Measurements from ENCODE around the gene SNX27. TPM values are rescaled to one million over a fixed set of nuclear protein-coding genes. Genes with fewer than 3 reads are reported as not detected.
A peak's percentile ranks its signal among the peaks of the same experiment; 100 is the strongest.
"Not testable (repeated sequence)": the region's sequence is repeated elsewhere in the genome, so short reads cannot be mapped to it uniquely, and the experiment has no call there.

SNX27 gene
- total RNA-seq, 4 donors from 2014 or later: 48.1 to 61.1 (median 53.8) TPM

DNA sequence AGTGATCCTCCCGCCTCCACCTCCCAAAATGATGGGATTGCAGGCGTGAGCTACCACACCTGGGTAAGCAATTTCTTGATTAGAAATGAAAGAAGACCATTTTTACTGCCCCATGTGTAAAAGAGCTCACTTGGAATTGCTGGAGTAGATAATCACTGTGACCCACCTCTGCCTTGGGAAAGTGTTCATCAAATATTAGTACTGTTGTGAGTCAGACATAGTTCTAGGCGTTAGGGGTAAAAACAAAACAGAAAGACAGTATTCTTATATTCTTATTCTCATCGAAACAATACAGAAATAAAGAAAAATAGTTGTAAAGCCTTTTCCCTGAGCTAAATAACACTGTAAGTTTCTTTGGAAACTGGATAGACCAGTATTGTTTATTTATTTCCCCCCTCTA is 68.5 kb downstream of the SNX27 start:
- Histone ChIP-seq H3K9me3 (no peaks in the 10 kb centered on the region), H3K27me3 (no peaks in the 10 kb centered on the region), H3K27ac (peak overlapping the region; percentile 64 to 75 (median 69)), H3K4me1 (peaks cover 0 to 27% (median 4%) of the 10 kb centered on the region in 3 donors), H3K36me3 (peaks cover 0 to 29% of the 10 kb centered on the region in 2 donors), H3K4me3 (no peak overlapping the region)
- no peak for ATAC-seq
- no peak for TF ChIP-seq EP300 (IDR thresholded peaks at IDR 0.05)
- TF ChIP-seq POLR2AphosphoS5 (IDR thresholded peaks at IDR 0.05): no peak
- TF ChIP-seq, protein P1, sequence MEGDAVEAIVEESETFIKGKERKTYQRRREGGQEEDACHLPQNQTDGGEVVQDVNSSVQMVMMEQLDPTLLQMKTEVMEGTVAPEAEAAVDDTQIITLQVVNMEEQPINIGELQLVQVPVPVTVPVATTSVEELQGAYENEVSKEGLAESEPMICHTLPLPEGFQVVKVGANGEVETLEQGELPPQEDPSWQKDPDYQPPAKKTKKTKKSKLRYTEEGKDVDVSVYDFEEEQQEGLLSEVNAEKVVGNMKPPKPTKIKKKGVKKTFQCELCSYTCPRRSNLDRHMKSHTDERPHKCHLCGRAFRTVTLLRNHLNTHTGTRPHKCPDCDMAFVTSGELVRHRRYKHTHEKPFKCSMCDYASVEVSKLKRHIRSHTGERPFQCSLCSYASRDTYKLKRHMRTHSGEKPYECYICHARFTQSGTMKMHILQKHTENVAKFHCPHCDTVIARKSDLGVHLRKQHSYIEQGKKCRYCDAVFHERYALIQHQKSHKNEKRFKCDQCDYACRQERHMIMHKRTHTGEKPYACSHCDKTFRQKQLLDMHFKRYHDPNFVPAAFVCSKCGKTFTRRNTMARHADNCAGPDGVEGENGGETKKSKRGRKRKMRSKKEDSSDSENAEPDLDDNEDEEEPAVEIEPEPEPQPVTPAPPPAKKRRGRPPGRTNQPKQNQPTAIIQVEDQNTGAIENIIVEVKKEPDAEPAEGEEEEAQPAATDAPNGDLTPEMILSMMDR (IDR thresholded peaks at IDR 0.05): no peak
- 60 to 74% methylated on average over 3 to 4 of the region's 4 CpGs for WGBS, 2 donors (ENCODE audit: low coverage in 1 of 2)

DNA sequence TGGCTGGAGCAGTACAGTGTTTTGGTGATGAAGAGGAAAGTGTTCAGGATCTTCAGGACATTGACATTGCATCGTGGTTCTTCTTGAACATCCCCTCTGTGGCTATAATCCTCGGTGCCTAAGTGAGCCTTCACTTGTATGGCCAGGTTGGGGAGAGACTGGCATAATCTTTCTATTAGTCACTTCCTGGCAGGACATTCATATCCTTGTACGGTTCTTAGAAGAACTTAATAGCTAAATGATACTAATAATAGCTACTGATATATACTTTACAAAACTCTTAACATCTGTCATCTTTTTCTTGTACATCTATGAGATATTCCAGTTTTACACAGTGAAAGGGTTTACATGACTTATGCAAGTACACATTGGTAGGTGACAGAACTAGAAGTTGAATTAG is 69.0 kb downstream of the SNX27 start:
- 26 to 36% methylated on average over 3 of the region's 3 CpGs for WGBS, 2 donors (ENCODE audit: low coverage in 1 of 2)
- Histone ChIP-seq H3K9me3 (no peaks in the 10 kb centered on the region), H3K27ac (peak overlapping the region; percentile 64 to 75 (median 69)), H3K4me3 (no peak overlapping the region), H3K4me1 (peaks cover 0 to 27% (median 4%) of the 10 kb centered on the region in 3 donors), H3K27me3 (no peaks in the 10 kb centered on the region), H3K36me3 (peaks cover 0 to 33% of the 10 kb centered on the region in 2 donors)
- peak; percentile 83 for ATAC-seq
- no peak for TF ChIP-seq EP300 (IDR thresholded peaks at IDR 0.05)
- TF ChIP-seq POLR2A (IDR thresholded peaks at IDR 0.05): no peak
- TF ChIP-seq POLR2AphosphoS5 (IDR thresholded peaks at IDR 0.05): peak; percentile 41
- TF ChIP-seq, protein P1 (IDR thresholded peaks at IDR 0.05): no peak

- H3K36me3 ChIP-seq: peaks cover 0 to 42% of the 10 kb centered on the region in 2 donors
- H3K4me1 ChIP-seq: peaks cover 0 to 32% (median 4%) of the 10 kb centered on the region in 3 donors
- H3K27me3 ChIP-seq: no peaks in the 10 kb centered on the region
- WGBS, 2 donors (ENCODE audit: low coverage in 1 of 2): 65 to 87% methylated on average over 2 of the region's 2 CpGs
- ATAC-seq: no peak
- no peak overlapping the region for H3K4me3 ChIP-seq
- H3K27ac ChIP-seq: peak overlapping the region in 2 of 4 donors; percentile 70 to 75
- no peaks in the 10 kb centered on the region for H3K9me3 ChIP-seq
- TF ChIP-seq POLR2AphosphoS5 (IDR thresholded peaks at IDR 0.05) (no peak), EP300 (IDR thresholded peaks at IDR 0.05) (no peak), POLR2A (IDR thresholded peaks at IDR 0.05) (no peak)
- TF ChIP-seq, protein P1 (IDR thresholded peaks at IDR 0.05): no peak
Observed at GRCh38 chr1:151681923-151682322, 70.1 kb downstream of the SNX27 start.

DNA sequence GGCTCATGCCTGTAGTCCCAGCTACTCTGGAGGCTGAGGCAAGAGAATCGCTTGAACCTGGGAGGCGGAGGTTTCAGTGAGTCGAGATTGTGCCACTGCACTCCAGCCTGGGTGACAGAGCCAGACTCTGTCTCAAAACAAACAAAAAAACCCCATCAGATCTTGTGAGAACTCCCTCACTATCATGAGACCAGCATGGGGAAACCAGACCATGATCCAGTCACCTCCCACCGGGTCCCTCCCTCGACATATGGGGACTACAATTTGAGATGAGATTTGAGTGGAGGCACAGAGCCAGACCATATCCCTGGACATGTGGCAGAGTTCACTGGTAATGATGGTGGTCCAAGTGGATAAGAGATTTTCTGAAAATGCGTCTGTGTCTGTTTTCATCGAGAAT is 71.1 kb downstream of the SNX27 start:
- Histone ChIP-seq H3K36me3 (peaks cover 0 to 49% of the 10 kb centered on the region in 2 donors), H3K4me1 (peaks cover 0 to 39% (median 4%) of the 10 kb centered on the region in 3 donors), H3K27ac (peak overlapping the region in 1 of 4 donors; percentile 3)
- H3K27me3 ChIP-seq, ATAC-seq, H3K9me3 ChIP-seq, H3K4me3 ChIP-seq: not testable (repeated sequence)
- 91 to 92% methylated on average over 5 to 6 of the region's 7 CpGs for WGBS, 2 donors (ENCODE audit: low coverage in 1 of 2)

DNA sequence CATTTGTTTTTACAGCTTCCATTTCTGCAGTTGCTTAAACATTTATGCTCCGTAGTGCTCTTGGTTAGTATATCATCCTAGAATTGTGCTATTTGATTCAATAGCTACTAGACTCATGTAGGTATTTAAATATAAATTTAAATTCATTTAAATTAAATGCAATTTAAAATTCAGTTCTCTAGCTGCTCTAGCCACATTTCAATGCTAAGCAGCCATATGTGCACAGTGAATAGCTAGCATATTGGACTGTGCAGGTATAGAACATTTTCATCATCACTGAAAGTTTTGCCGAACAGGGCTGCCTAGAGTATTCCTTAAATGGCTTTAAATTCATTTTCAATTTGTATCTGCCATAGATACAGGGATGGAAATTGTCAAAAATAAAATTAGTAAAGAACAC is 72.3 kb downstream of the SNX27 start:
- no peak for ATAC-seq
- WGBS, 2 donors (ENCODE audit: low coverage in 1 of 2): 74 to 87% methylated on average over 2 of the region's 2 CpGs
- Histone ChIP-seq H3K27ac (no peak overlapping the region), H3K9me3 (no peaks in the 10 kb centered on the region), H3K36me3 (peaks cover 0 to 49% of the 10 kb centered on the region in 2 donors), H3K4me1 (peaks cover 0 to 39% (median 4%) of the 10 kb centered on the region in 3 donors), H3K4me3 (no peak overlapping the region), H3K27me3 (no peaks in the 10 kb centered on the region)
- TF ChIP-seq EP300 (IDR thresholded peaks at IDR 0.05): no peak
- TF ChIP-seq, protein P1 (IDR thresholded peaks at IDR 0.05): no peak
- TF ChIP-seq POLR2AphosphoS5 (IDR thresholded peaks at IDR 0.05): no peak
- no peak for TF ChIP-seq POLR2A (IDR thresholded peaks at IDR 0.05)
